HepG2 (cell line): Measurements from ENCODE around the gene DAPK1. TPM values are rescaled to one million over a fixed set of nuclear protein-coding genes. Genes with fewer than 3 reads are reported as not detected.

Experiments
- ATAC-seq: fragments of 200-7000 bp; cut with Tn5 transposase; 3 replicates; pipeline ENCODE4 v1.9.1; 2020; ENCODE audit warnings: mild to moderate bottlenecking, moderate library complexity
- BruUV-seq: library from RNA; stranded (reverse); fragments of 400-500 nt; replicated peaks from 2 replicates; lab custom pipeline; 2021; lab: Mats Ljungman, UMichigan
- CTCF ChIA-PET: fragments of 300-600 bp; formaldehyde crosslinking; extraction: SDS; loops from one replicate; lab custom pipeline; 2021; ENCODE audit warnings: low total read pairs, inconsistent platforms, low intra/inter-chr PET ratio; lab: Yijun Ruan, JAX
- POLR2A ChIA-PET: fragments of 350-600 bp; sonication (Branson Sonifier 250); formaldehyde crosslinking; loops from one replicate; lab custom pipeline; 2020; ENCODE audit warnings: antibody characterized with exemption, inconsistent platforms; lab: Yijun Ruan, JAX
- DNase-seq: peaks from one replicate; pipeline ENCODE4 v3.0.0-alpha.2; 2015; ENCODE audit warnings: low spot score
- FAIRE-seq: peaks from 3 replicates; lab custom pipeline; 2011; peaks lifted over from hg19 to GRCh38; lab: Jason Lieb, UNC
- H2AFZ ChIP-seq: one replicate; pipeline ENCODE4 v1.6.1; 2011; ENCODE audit warnings: low read length, inconsistent platforms
- H3K27ac ChIP-seq: fragments of 300-600 bp; 3 replicates; pipeline ENCODE4 v1.8.0; 2011; ENCODE audit warnings: mixed run types, mild to moderate bottlenecking, mixed read lengths, low read length, inconsistent platforms; ENCODE audit not compliant: insufficient read depth; ENCODE audit errors: extremely low read length
- H3K27me3 ChIP-seq, 2 experiments: fragments of 200-600 bp in 1 of 2; 2 replicates in 1 of 2; 3 replicates in 1 of 2; pipeline versions ENCODE4 v1.6.0 to v1.8.0; 2011; ENCODE audit warnings: low read length in 2 of 2, mild to moderate bottlenecking in 2 of 2, moderate library complexity in 2 of 2, inconsistent platforms in 1 of 2; ENCODE audit not compliant: insufficient read depth in 2 of 2, control insufficient read depth in 1 of 2
- H3K36me3 ChIP-seq, 2 experiments: fragments of 200-600 bp in 1 of 2; replicated peaks in 1 of 2; 2 replicates in 1 of 2; 3 replicates in 1 of 2; pipeline versions ENCODE4 v1.5.1 to v1.8.0; 2011; ENCODE audit warnings: low read length in 2 of 2, inconsistent platforms in 1 of 2; ENCODE audit not compliant: insufficient read depth in 2 of 2, control insufficient read depth in 1 of 2
- H3K4me1 ChIP-seq: 2 replicates; pipeline ENCODE4 v1.5.1; 2012; ENCODE audit warnings: low read length, inconsistent platforms; ENCODE audit not compliant: insufficient read depth
- H3K4me2 ChIP-seq: 2 replicates; pipeline ENCODE4 v1.6.0; 2011; ENCODE audit warnings: low read depth, low read length, inconsistent platforms
- H3K4me3 ChIP-seq, 3 experiments: fragments of 200-600 bp in 1 of 3; sonication (generic), shearing (Covaris generic) in 1 of 3; replicated peaks in 1 of 3; 2 replicates each; pipeline ENCODE4 v1.5.1; 2011 to 2016; ENCODE audit warnings: low read length in 3 of 3, inconsistent platforms in 2 of 3, low read depth in 2 of 3, mild to moderate bottlenecking in 2 of 3, control low read depth in 1 of 3, mixed read lengths in 1 of 3; ENCODE audit not compliant: insufficient read depth in 1 of 3
- H3K79me2 ChIP-seq: one replicate; pipeline ENCODE4 v1.6.1; 2011; ENCODE audit warnings: low read length, inconsistent platforms; ENCODE audit not compliant: insufficient read depth
- H3K9ac ChIP-seq: 2 replicates; pipeline ENCODE4 v1.6.0; 2011; ENCODE audit warnings: mild to moderate bottlenecking, low read depth, low read length, inconsistent platforms; ENCODE audit not compliant: insufficient read depth
- H3K9me3 ChIP-seq: 2 replicates; pipeline ENCODE4 v1.5.1; 2012; ENCODE audit warnings: mild to moderate bottlenecking, low read length
- H4K20me1 ChIP-seq: 2 replicates; pipeline ENCODE4 v1.6.0; 2011; ENCODE audit warnings: inconsistent platforms, mild to moderate bottlenecking, low read length, moderate library complexity; ENCODE audit not compliant: insufficient read depth
- DMTF1 ChIP-seq: sonication (generic); formaldehyde crosslinking; IDR thresholded peaks from 2 replicates; pipeline ENCODE4 v1.4.0; 2020; ENCODE audit warnings: mild to moderate bottlenecking, missing genetic modification reagents
- KLF11 ChIP-seq: IDR thresholded peaks from 2 replicates; pipeline ENCODE4 v1.6.1; 2016; ENCODE audit warnings: missing compliant biosample characterization
- U2AF2 ChIP-seq: fragments of 200-400 bp; formaldehyde crosslinking; IDR thresholded peaks from 2 replicates; pipeline ENCODE4 v1.6.1; 2017; ENCODE audit warnings: low read depth, mild to moderate bottlenecking, low read length
- ZNF333 ChIP-seq: sonication (generic); formaldehyde crosslinking; IDR thresholded peaks from 2 replicates; pipeline ENCODE4 v1.4.0; 2020; ENCODE audit warnings: mild to moderate bottlenecking, missing genetic modification reagents, borderline replicate concordance
- ZNF770 ChIP-seq: sonication (generic); formaldehyde crosslinking; IDR thresholded peaks from 2 replicates; pipeline ENCODE4 v1.5.0; 2020; ENCODE audit warnings: mild to moderate bottlenecking, missing genetic modification reagents
- WGBS: methylation state at CpG from one replicate; pipeline ENCODE4 v1.1.6; 2017; ENCODE audit warnings: low lambda C conversion rate; 5-methylcytosine and 5-hydroxymethylcytosine counted together
- in situ Hi-C: cut with HindIII; loops from 2 replicates; pipeline ENCODE4 v1.10.0; 2017; ENCODE audit warnings: low pct_unique_long_range_greater_than_20kb; ENCODE audit not compliant: extremely low pct_ligation_motif_present
- intact Hi-C: fragments of 100-400 bp; cut with micrococcal nuclease; formaldehyde crosslinking; loops from one replicate; pipeline ENCODE4 v1.10.0; 2022; ENCODE audit not compliant: unreplicated experiment
- polyA plus RNA-seq, 8 experiments: library from polyadenylated mRNA; depleted of rRNA in 3 of 8; stranded (reverse) in 7 of 8; unstranded in 1 of 8; fragments of >200 nt; fragmentation: Illumina TruSeq in 4 of 8; extraction: Trizol in 4 of 8; gene quantifications; 2 replicates each; pipeline versions ENCODE4 v1.2.1 to v1.2.3, GENCODE V29; 2011 to 2016; ENCODE audit warnings: low read depth in 4 of 8, missing spikeins in 1 of 8, mixed read lengths in 1 of 8; ENCODE audit not compliant: insufficient read depth in 1 of 8
- total RNA-seq, 5 experiments: library from RNA; depleted of rRNA; stranded (reverse); fragments of >200 nt; fragmentation: Illumina TruSeq; extraction: Trizol; gene quantifications; 2 replicates each; pipeline ENCODE4 v1.2.3, GENCODE V29; 2016; ENCODE audit warnings: low read depth in 1 of 5

DAPK1 gene
- total and polyA plus RNA-seq, 2 of the 13 experiments (the other 11 are each of a cell fraction or from before 2014, with no cell fraction given), result 35.7 to 35.9 TPM

- peak; percentile 40; the same call in 2 of the 3 replicates for ATAC-seq
- WGBS, result 71% methylated on average over 6 of the region's 6 CpGs
- Histone ChIP-seq H3K4me2 (no peak overlapping the region), H3K4me3 (no peak overlapping the region), H2AFZ (no peak overlapping the region), H3K79me2 (no peaks in the 10 kb centered on the region), H3K27ac (no peak overlapping the region), H3K9ac (no peak overlapping the region), H4K20me1 (no peaks in the 10 kb centered on the region), H3K4me1 (peaks cover 6% of the 10 kb centered on the region; the same call in 1 of the 2 replicates), H3K9me3 (peaks cover 7% of the 10 kb centered on the region; the same call in 1 of the 2 replicates), H3K27me3 (no peaks in the 10 kb centered on the region), H3K36me3 (peaks cover 10 to 12% of the 10 kb centered on the region in 2 experiments; a peak in 4 of 5 replicates)
- no peak for TF ChIP-seq ZNF333 (CRISPR knock-in tag)
- no peak for TF ChIP-seq DMTF1
- TF ChIP-seq KLF11, result no peak
- TF ChIP-seq U2AF2, result no peak
- peak; percentile 35; the same call in 1 of the 2 replicates for TF ChIP-seq ZNF770 (CRISPR knock-in tag)
- POLR2A ChIA-PET, result no interaction called here
- CTCF ChIA-PET, result no interaction called here
- in situ Hi-C loops (loop anchor here (25.0 kb wide), 1 partner anchor 1259 kb away; no protein-coding TSS in a partner anchor), intact Hi-C loops (no loop called here)
- BruUV-seq, result no TSS peak
- FAIRE-seq, result no peak
- DNase-seq, result no peak
These were observed 173.8 kb downstream of the DAPK1 start for GRCh38 chr9:87671478-87671877.
